ENCODE data around the gene KCTD19. TPM values are rescaled to one million over a fixed set of nuclear protein-coding genes. Genes with fewer than 3 reads are reported as not detected.

The KCTD19 gene
- total RNA-seq, 1 donor from 2014 or later = not detected

- ATAC-seq (ENCODE audit: poor library complexity) (no peak), DNase-seq (no peak)
- intact Hi-C loops (cut with DNase I) = no loop called here
Measured at GRCh38 chr16:67287960-67288359, 38.6 kb downstream of the KCTD19 start.

- DNase-seq = no peak
- intact Hi-C loops (cut with DNase I) = no loop called here
- no peak for ATAC-seq (ENCODE audit: poor library complexity)
Measured at GRCh38 chr16:67286441-67287235, 39.9 kb downstream of the KCTD19 start.

GRCh38 chr16:67284699-67285646, 41.6 kb downstream of the KCTD19 start:
- peak; percentile 70 for ATAC-seq (ENCODE audit: poor library complexity)
- intact Hi-C loops (cut with DNase I) = no loop called here
- no peak for DNase-seq

GRCh38 chr16:67283826-67284555, 42.5 kb downstream of the KCTD19 start:
- intact Hi-C loops (cut with DNase I) = no loop called here
- ATAC-seq (ENCODE audit: poor library complexity) = no peak
- no peak for DNase-seq

GRCh38 chr16:67283039-67283825, 43.3 kb downstream of the KCTD19 start:
- no peak for ATAC-seq (ENCODE audit: poor library complexity)
- DNase-seq = no peak
- intact Hi-C loops (cut with DNase I) = no loop called here

GRCh38 chr16:67282447-67282805, 44.1 kb downstream of the KCTD19 start:
- no peak for ATAC-seq (ENCODE audit: poor library complexity)
- no peak for DNase-seq
- intact Hi-C loops (cut with DNase I) = no loop called here

- intact Hi-C loops (cut with DNase I) = no loop called here
- DNase-seq (no peak), ATAC-seq (ENCODE audit: poor library complexity) (no peak)
Measured at GRCh38 chr16:67281536-67282446, 44.8 kb downstream of the KCTD19 start.

- intact Hi-C loops (cut with DNase I) = no loop called here
- ATAC-seq (ENCODE audit: poor library complexity) (no peak), DNase-seq (no peak)
Measured at GRCh38 chr16:67280090-67281015, 46.2 kb downstream of the KCTD19 start.

- intact Hi-C loops (cut with DNase I) = no loop called here
- DNase-seq = peak; percentile 84
- peak; percentile 91 for ATAC-seq (ENCODE audit: poor library complexity)
Measured at GRCh38 chr16:67279296-67280089, 47.0 kb downstream of the KCTD19 start, which contains the start of gene PLEKHG4. TSS of gene PLEKHG4 (plus strand) at chr16:67279532. CDS start at chr16:67280045, 513 bp downstream.

GRCh38 chr16:67278773-67279295, 47.7 kb downstream of the KCTD19 start:
- DNase-seq (no peak), ATAC-seq (ENCODE audit: poor library complexity) (peak; percentile 21)
- intact Hi-C loops (cut with DNase I) = no loop called here

- ATAC-seq (ENCODE audit: poor library complexity) (no peak), DNase-seq (peak; percentile 29)
- intact Hi-C loops (cut with DNase I) = no loop called here
Measured at GRCh38 chr16:67277999-67278772, 48.4 kb downstream of the KCTD19 start.

GRCh38 chr16:67277294-67277998, 49.1 kb downstream of the KCTD19 start:
- intact Hi-C loops (cut with DNase I) = no loop called here
- ATAC-seq (ENCODE audit: poor library complexity) (no peak), DNase-seq (peak; percentile 50)

- no peak for DNase-seq
- intact Hi-C loops (cut with DNase I) = no loop called here
- no peak for ATAC-seq (ENCODE audit: poor library complexity)
Measured at GRCh38 chr16:67275321-67275720, 51.2 kb downstream of the KCTD19 start.

GRCh38 chr16:67271446-67271845, 55.1 kb downstream of the KCTD19 start:
- DNase-seq (no peak), ATAC-seq (ENCODE audit: poor library complexity) (no peak)
- intact Hi-C loops (cut with DNase I) = no loop called here
